Testis (tissue), 2 donors: ENCODE data around the gene ZMIZ1.

ENCODE experiments used
- POLR2A ChIP-seq: fragments of 450-650 bp; IDR thresholded peaks from one replicate; pipeline ENCODE4 v1.6.1; 2017; ENCODE audit warnings: antibody characterized with exemption, mild to moderate bottlenecking, moderate library complexity
- TF ChIP-seq, protein P1 (sequence below), 3 experiments: fragments of 450-650 bp in 2 of 3; fragments of 200-600 bp in 1 of 3; sonication (generic) in 1 of 3; IDR thresholded peaks; one replicate each; pipeline ENCODE4 v1.5.1; 2016 to 2019; ENCODE audit warnings: antibody characterized with exemption in 3 of 3, mild to moderate bottlenecking in 2 of 3, moderate library complexity in 1 of 3

DNA sequence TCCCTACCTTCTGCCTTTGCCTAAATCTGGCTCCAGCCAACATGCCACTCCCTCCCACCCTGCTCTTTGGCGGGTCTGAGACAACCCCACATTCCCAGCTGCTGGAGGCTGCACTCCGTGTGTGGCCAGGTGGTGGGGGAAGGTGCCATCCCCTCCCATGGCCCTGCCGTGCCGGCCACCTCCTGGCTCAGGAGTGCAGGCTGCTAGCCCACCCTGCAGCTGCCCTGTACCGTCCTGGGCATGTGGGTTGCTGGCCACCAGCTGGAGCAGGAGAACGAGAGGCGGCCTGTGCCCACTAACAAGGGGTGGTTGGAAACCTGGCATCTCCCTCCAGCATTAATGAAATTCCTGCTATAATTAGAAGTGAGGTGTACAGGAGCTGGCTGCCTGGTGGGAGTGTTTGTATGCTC is 97.6 kb downstream of the ZMIZ1 start:
- TF ChIP-seq, protein P1, sequence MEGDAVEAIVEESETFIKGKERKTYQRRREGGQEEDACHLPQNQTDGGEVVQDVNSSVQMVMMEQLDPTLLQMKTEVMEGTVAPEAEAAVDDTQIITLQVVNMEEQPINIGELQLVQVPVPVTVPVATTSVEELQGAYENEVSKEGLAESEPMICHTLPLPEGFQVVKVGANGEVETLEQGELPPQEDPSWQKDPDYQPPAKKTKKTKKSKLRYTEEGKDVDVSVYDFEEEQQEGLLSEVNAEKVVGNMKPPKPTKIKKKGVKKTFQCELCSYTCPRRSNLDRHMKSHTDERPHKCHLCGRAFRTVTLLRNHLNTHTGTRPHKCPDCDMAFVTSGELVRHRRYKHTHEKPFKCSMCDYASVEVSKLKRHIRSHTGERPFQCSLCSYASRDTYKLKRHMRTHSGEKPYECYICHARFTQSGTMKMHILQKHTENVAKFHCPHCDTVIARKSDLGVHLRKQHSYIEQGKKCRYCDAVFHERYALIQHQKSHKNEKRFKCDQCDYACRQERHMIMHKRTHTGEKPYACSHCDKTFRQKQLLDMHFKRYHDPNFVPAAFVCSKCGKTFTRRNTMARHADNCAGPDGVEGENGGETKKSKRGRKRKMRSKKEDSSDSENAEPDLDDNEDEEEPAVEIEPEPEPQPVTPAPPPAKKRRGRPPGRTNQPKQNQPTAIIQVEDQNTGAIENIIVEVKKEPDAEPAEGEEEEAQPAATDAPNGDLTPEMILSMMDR (IDR thresholded peaks at IDR 0.05), result no peak
- no peak for TF ChIP-seq POLR2A
